Activated naive CD4-positive, alpha-beta T cell (primary cell): ENCODE data around the gene MYH6.
"Not testable (repeated sequence)": the region's sequence is repeated elsewhere in the genome, so short reads cannot be mapped to it uniquely, and the experiment has no call there.

Experiments
- DNase-seq, 4 experiments: peaks; one replicate each; lab custom pipeline; 2025; lab: John Stamatoyannopoulos, UW

MYH6 gene

GRCh38 chr14:23414254-23414653 lies 6.2 kb upstream of the MYH6 start:
- DNase-seq, result no peak

GRCh38 chr14:23413681-23414080 lies 5.6 kb upstream of the MYH6 start:
- no peak for DNase-seq

- DNase-seq, result no peak
Observed at GRCh38 chr14:23411563-23412525, 3.8 kb upstream of the MYH6 start.

- DNase-seq, result no peak
Observed at GRCh38 chr14:23409966-23410635, 2.0 kb upstream of the MYH6 start.

GRCh38 chr14:23409475-23409874 lies 1.4 kb upstream of the MYH6 start:
- DNase-seq, result no peak

- no peak for DNase-seq
Observed at GRCh38 chr14:23408307-23408630, 196 bp upstream of the MYH6 start.

GRCh38 chr14:23406725-23407355 lies 1.2 kb downstream of the MYH6 start:
- no peak for DNase-seq

- no peak for DNase-seq
Observed at GRCh38 chr14:23406244-23406643, 1.8 kb downstream of the MYH6 start.

GRCh38 chr14:23405516-23406025 lies 2.5 kb downstream of the MYH6 start:
- no peak for DNase-seq

GRCh38 chr14:23405096-23405495 lies 3.0 kb downstream of the MYH6 start:
- no peak for DNase-seq

GRCh38 chr14:23404331-23404900 lies 3.7 kb downstream of the MYH6 start:
- no peak for DNase-seq

GRCh38 chr14:23403908-23404307 lies 4.2 kb downstream of the MYH6 start:
- DNase-seq, result no peak

- DNase-seq, result no peak
Observed at GRCh38 chr14:23403139-23403438, 5.0 kb downstream of the MYH6 start.

- DNase-seq, result no peak
Observed at GRCh38 chr14:23402296-23403138, 5.6 kb downstream of the MYH6 start.

- DNase-seq, result no peak
Observed at GRCh38 chr14:23401291-23401690, 6.8 kb downstream of the MYH6 start.

- DNase-seq, result not testable (repeated sequence)
Observed at GRCh38 chr14:23400496-23401149, 7.5 kb downstream of the MYH6 start.

- DNase-seq, result no peak
Observed at GRCh38 chr14:23399591-23399990, 8.5 kb downstream of the MYH6 start.

GRCh38 chr14:23399136-23399535 lies 8.9 kb downstream of the MYH6 start:
- DNase-seq, result no peak

- no peak for DNase-seq
Observed at GRCh38 chr14:23398348-23398747, 9.7 kb downstream of the MYH6 start.

- DNase-seq, result no peak
Observed at GRCh38 chr14:23396781-23397407, 11.2 kb downstream of the MYH6 start.

- no peak for DNase-seq
Observed at GRCh38 chr14:23396126-23396525, 11.9 kb downstream of the MYH6 start.
